ENCODE measurements around the gene DDX51. TPM values are rescaled to one million over a fixed set of nuclear protein-coding genes. Genes with fewer than 3 reads are reported as not detected.

The DDX51 gene
- total RNA-seq, 2 experiments from 2014 or later = 58.0 to 59.3 TPM

DNA sequence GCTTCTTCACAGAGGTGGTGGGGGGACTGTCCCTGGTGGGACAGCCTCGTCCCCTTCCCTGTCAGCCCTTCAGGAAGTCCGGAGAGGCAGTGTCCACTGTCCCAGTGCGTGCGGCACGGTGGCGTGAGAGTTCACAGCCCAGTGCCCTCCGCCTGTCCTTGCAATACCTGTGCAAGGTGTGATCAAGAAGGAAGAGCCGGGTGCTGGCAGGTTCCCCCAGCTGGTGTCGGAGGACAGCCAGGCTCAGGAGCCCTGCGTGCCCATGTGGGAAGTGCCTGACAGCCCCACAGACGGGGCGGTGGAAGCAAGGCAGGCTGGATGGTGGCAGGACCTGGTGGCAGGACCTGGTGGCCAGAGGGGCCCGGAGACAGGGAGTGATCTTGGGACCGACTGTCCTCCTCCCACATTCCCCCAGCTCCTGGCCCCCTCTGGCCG lies 16.5 kb upstream of the DDX51 start:
- ATAC-seq (ENCODE audit: poor library complexity) (no peak), DNase-seq (no peak)
- Mint-ChIP-seq H3K9me3 (no peaks in the 10 kb centered on the region), H3K27me3 (no peaks in the 10 kb centered on the region), H3K4me3 (no peak overlapping the region), H3K27ac (no peak overlapping the region), H3K36me3 (ENCODE audit: low read depth) (no peaks in the 10 kb centered on the region), H3K4me1 (ENCODE audit: low read depth) (peaks cover 6% of the 10 kb centered on the region)
- H3K9me3 ChIP-seq (ENCODE audit: control insufficient read depth in 1 of 2, insufficient read depth in 1 of 2, low read length in 2 of 2) = peaks cover 0 to 23% of the 10 kb centered on the region in 2 experiments
- H3K4me1 ChIP-seq (ENCODE audit: insufficient read depth, low read length) = peaks cover 23% of the 10 kb centered on the region
- CTCF ChIA-PET = interaction anchor here (1.5 kb wide), 1 partner anchor 59 kb away, joined by 3 read pairs; no protein-coding TSS in a partner anchor
- H3K4me3 ChIP-seq (ENCODE audit: low read length) = no peak overlapping the region
- H3K27ac ChIP-seq (ENCODE audit: low read depth in 1 of 2, low read length in 2 of 2) = no peak overlapping the region
- TF ChIP-seq, protein P1, sequence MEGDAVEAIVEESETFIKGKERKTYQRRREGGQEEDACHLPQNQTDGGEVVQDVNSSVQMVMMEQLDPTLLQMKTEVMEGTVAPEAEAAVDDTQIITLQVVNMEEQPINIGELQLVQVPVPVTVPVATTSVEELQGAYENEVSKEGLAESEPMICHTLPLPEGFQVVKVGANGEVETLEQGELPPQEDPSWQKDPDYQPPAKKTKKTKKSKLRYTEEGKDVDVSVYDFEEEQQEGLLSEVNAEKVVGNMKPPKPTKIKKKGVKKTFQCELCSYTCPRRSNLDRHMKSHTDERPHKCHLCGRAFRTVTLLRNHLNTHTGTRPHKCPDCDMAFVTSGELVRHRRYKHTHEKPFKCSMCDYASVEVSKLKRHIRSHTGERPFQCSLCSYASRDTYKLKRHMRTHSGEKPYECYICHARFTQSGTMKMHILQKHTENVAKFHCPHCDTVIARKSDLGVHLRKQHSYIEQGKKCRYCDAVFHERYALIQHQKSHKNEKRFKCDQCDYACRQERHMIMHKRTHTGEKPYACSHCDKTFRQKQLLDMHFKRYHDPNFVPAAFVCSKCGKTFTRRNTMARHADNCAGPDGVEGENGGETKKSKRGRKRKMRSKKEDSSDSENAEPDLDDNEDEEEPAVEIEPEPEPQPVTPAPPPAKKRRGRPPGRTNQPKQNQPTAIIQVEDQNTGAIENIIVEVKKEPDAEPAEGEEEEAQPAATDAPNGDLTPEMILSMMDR (IDR thresholded peaks at IDR 0.05) = no peak
- peaks cover 15% of the 10 kb centered on the region for H3K36me3 ChIP-seq (ENCODE audit: insufficient read depth, low read length)
- intact Hi-C loops (cut with DNase I, micrococcal nuclease) = no loop called here
- H3K27me3 ChIP-seq (ENCODE audit: control insufficient read depth in 1 of 2, insufficient read depth in 2 of 2, low read length in 2 of 2) = no peaks in the 10 kb centered on the region
- POLR2A ChIA-PET = interaction anchor here (2.5 kb wide), 1 partner anchor 25 kb away, joined by 12 read pairs; no protein-coding TSS in a partner anchor

DNA sequence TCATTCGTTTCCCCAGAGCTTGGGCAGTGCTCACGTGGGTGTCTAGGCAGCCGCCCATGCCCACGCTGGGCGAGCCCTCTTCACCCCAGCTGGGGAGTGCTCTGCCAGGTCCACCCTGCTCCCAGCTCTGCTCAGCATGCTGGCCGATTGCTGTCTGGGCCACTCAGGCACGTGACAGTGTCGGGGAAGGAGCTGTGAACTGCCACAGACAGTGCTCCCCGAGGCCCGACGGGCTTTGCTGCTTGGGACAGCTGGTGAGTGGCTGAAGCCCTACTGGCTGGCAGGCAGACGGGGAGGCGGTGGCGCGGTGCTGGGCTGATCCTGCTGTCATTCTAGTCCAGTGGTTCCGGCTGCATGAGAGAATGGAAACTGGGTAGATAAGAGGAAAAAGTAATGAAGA lies 15.9 kb upstream of the DDX51 start:
- ATAC-seq (ENCODE audit: poor library complexity) (no peak), DNase-seq (no peak)
- H3K9me3 ChIP-seq (ENCODE audit: control insufficient read depth in 1 of 2, insufficient read depth in 1 of 2, low read length in 2 of 2) = peaks cover 0 to 27% of the 10 kb centered on the region in 2 experiments
- H3K27ac ChIP-seq (ENCODE audit: low read depth in 1 of 2, low read length in 2 of 2) = no peak overlapping the region
- H3K4me3 ChIP-seq (ENCODE audit: low read length) = no peak overlapping the region
- TF ChIP-seq, protein P1 (IDR thresholded peaks at IDR 0.05) = no peak
- H3K27ac Mint-ChIP-seq = no peak overlapping the region
- H3K27me3 ChIP-seq (ENCODE audit: control insufficient read depth in 1 of 2, insufficient read depth in 2 of 2, low read length in 2 of 2) = no peaks in the 10 kb centered on the region
- intact Hi-C loops (cut with DNase I, micrococcal nuclease) = no loop called here
- ChIA-PET POLR2A (no interaction called here), CTCF (no interaction called here)
- no peaks in the 10 kb centered on the region for H3K27me3 Mint-ChIP-seq
- no peaks in the 10 kb centered on the region for H3K9me3 Mint-ChIP-seq
- H3K4me1 Mint-ChIP-seq (ENCODE audit: low read depth) = peaks cover 6% of the 10 kb centered on the region
- H3K4me1 ChIP-seq (ENCODE audit: insufficient read depth, low read length) = peaks cover 23% of the 10 kb centered on the region
- no peak overlapping the region for H3K4me3 Mint-ChIP-seq
- H3K36me3 ChIP-seq (ENCODE audit: insufficient read depth, low read length) = peaks cover 15% of the 10 kb centered on the region
- no peaks in the 10 kb centered on the region for H3K36me3 Mint-ChIP-seq (ENCODE audit: low read depth)

DNA sequence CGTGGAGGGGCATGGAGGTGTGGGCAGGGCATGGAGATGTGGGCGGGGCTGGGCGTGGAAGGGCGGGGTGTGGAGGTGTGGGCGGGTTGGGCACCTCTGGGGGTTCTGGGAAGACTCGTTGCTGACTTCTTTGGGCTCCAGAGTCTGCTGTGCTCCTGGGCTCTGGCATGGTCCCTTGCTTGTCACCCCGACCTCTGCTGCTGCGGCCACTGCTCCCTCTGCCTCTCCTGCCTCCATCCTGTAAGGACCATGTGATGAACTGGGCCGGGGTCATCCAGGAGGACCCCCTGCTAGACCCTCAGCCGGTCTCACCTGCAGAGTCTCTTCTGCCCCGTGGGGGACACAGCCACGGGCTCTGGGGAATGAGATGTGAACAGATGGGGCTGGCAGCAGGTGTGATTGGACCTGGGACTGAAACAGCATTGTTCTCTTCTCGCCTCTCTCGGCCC lies 15.5 kb upstream of the DDX51 start:
- Histone ChIP-seq H3K4me1 (ENCODE audit: insufficient read depth, low read length) (peaks cover 23% of the 10 kb centered on the region), H3K36me3 (ENCODE audit: insufficient read depth, low read length) (peaks cover 15% of the 10 kb centered on the region), H3K27me3 (ENCODE audit: control insufficient read depth in 1 of 2, insufficient read depth in 2 of 2, low read length in 2 of 2) (no peaks in the 10 kb centered on the region), H3K27ac (ENCODE audit: low read depth in 1 of 2, low read length in 2 of 2) (no peak overlapping the region), H3K4me3 (ENCODE audit: low read length) (no peak overlapping the region), H3K9me3 (ENCODE audit: control insufficient read depth in 1 of 2, insufficient read depth in 1 of 2, low read length in 2 of 2) (peaks cover 0 to 27% of the 10 kb centered on the region in 2 experiments)
- CTCF ChIA-PET = no interaction called here
- intact Hi-C loops (cut with DNase I, micrococcal nuclease) = no loop called here
- ATAC-seq (ENCODE audit: poor library complexity) (no peak), DNase-seq (no peak)
- no peaks in the 10 kb centered on the region for H3K9me3 Mint-ChIP-seq
- TF ChIP-seq, protein P1 (IDR thresholded peaks at IDR 0.05) = no peak
- no peak overlapping the region for H3K27ac Mint-ChIP-seq
- H3K27me3 Mint-ChIP-seq = no peaks in the 10 kb centered on the region
- POLR2A ChIA-PET = no interaction called here
- H3K4me1 Mint-ChIP-seq (ENCODE audit: low read depth) = peaks cover 6% of the 10 kb centered on the region
- H3K36me3 Mint-ChIP-seq (ENCODE audit: low read depth) = no peaks in the 10 kb centered on the region
- no peak overlapping the region for H3K4me3 Mint-ChIP-seq
